ENCODE results near the gene HAVCR2.
"Not testable (repeated sequence)": the region's sequence is repeated elsewhere in the genome, so short reads cannot be mapped to it uniquely, and the experiment has no call there.

The HAVCR2 gene

GRCh38 chr5:157047898-157048297 is 60.9 kb downstream of the HAVCR2 start:
- no peak for DNase-seq (ENCODE audit: low read depth)
- H3K4me3 ChIP-seq (replicated peaks; ENCODE audit: low read depth, low read length), result no peak overlapping the region
- no peak for TF ChIP-seq CTCF (IDR thresholded peaks at IDR 0.05; ENCODE audit: low read length, missing control alignments)

GRCh38 chr5:157047016-157047415 is 61.8 kb downstream of the HAVCR2 start:
- DNase-seq (ENCODE audit: low read depth); H3K4me3 ChIP-seq (replicated peaks; ENCODE audit: low read depth, low read length): not testable (repeated sequence)

- no peak for DNase-seq (ENCODE audit: low read depth)
- no peak overlapping the region for H3K4me3 ChIP-seq (replicated peaks; ENCODE audit: low read depth, low read length)
- TF ChIP-seq CTCF (IDR thresholded peaks at IDR 0.05; ENCODE audit: low read length, missing control alignments), result no peak
Measured at GRCh38 chr5:157046041-157046440, 62.8 kb downstream of the HAVCR2 start.

GRCh38 chr5:157045601-157046000 is 63.2 kb downstream of the HAVCR2 start:
- no peak for DNase-seq (ENCODE audit: low read depth)
- H3K4me3 ChIP-seq (replicated peaks; ENCODE audit: low read depth, low read length), result no peak overlapping the region
- TF ChIP-seq CTCF (IDR thresholded peaks at IDR 0.05; ENCODE audit: low read length, missing control alignments), result no peak

GRCh38 chr5:157038568-157039187 is 70.2 kb downstream of the HAVCR2 start:
- no peak for TF ChIP-seq CTCF (IDR thresholded peaks at IDR 0.05; ENCODE audit: low read length, missing control alignments)
- no peak overlapping the region for H3K4me3 ChIP-seq (replicated peaks; ENCODE audit: low read depth, low read length)
- no peak for DNase-seq (ENCODE audit: low read depth)

Data from fibroblast of pulmonary artery (primary cell).